GM19395 (cell line): ENCODE results near the gene MS4A6A.
A peak's percentile ranks its signal among the peaks of the same experiment; 100 is the strongest.
"Not testable (repeated sequence)": the region's sequence is repeated elsewhere in the genome, so short reads cannot be mapped to it uniquely, and the experiment has no call there.

Source experiments
- ATAC-seq: cut with Tn5 transposase; IDR thresholded peaks from one replicate; pipeline ENCODE4 v1.9.1; 2021; ENCODE audit warnings: mild to moderate bottlenecking, moderate library complexity; ENCODE audit not compliant: unreplicated experiment

Gene MS4A6A

GRCh38 chr11:60184824-60185511, 2.1 kb upstream of the MS4A6A start:
- ATAC-seq = peak; percentile 79

GRCh38 chr11:60183591-60184205, 815 bp upstream of the MS4A6A start:
- no peak for ATAC-seq

- ATAC-seq = peak; percentile 77
These were observed 7.0 kb downstream of the MS4A6A start for GRCh38 chr11:60175860-60176275.

GRCh38 chr11:60172011-60172410, 10.9 kb downstream of the MS4A6A start:
- ATAC-seq = no peak

- no peak for ATAC-seq
These were observed 12.3 kb downstream of the MS4A6A start for GRCh38 chr11:60170566-60170965.

GRCh38 chr11:60169264-60169915, 13.5 kb downstream of the MS4A6A start:
- no peak for ATAC-seq

GRCh38 chr11:60168306-60168705, 14.6 kb downstream of the MS4A6A start:
- no peak for ATAC-seq

GRCh38 chr11:60165951-60166350, 16.9 kb downstream of the MS4A6A start:
- no peak for ATAC-seq

- no peak for ATAC-seq
These were observed 17.3 kb downstream of the MS4A6A start for GRCh38 chr11:60165538-60165937.

GRCh38 chr11:60164550-60165075, 18.3 kb downstream of the MS4A6A start:
- no peak for ATAC-seq

- no peak for ATAC-seq
These were observed 21.1 kb downstream of the MS4A6A start for GRCh38 chr11:60161766-60162165.

GRCh38 chr11:60161107-60161506, 21.8 kb downstream of the MS4A6A start:
- ATAC-seq = no peak

- ATAC-seq = no peak
These were observed 23.0 kb downstream of the MS4A6A start for GRCh38 chr11:60159868-60160267.

GRCh38 chr11:60159284-60159683, 23.6 kb downstream of the MS4A6A start:
- no peak for ATAC-seq

- ATAC-seq = no peak
These were observed 24.2 kb downstream of the MS4A6A start for GRCh38 chr11:60158636-60159035.

- no peak for ATAC-seq
These were observed 27.0 kb downstream of the MS4A6A start for GRCh38 chr11:60155931-60156330.

- ATAC-seq = not testable (repeated sequence)
These were observed 30.2 kb downstream of the MS4A6A start for GRCh38 chr11:60152727-60153126.

GRCh38 chr11:60150279-60150678, 32.6 kb downstream of the MS4A6A start:
- ATAC-seq = no peak

GRCh38 chr11:60145677-60146076, 37.2 kb downstream of the MS4A6A start:
- no peak for ATAC-seq

GRCh38 chr11:60143768-60144167, 39.1 kb downstream of the MS4A6A start:
- ATAC-seq = no peak

GRCh38 chr11:60133917-60134316, 49.0 kb downstream of the MS4A6A start:
- ATAC-seq = no peak

- no peak for ATAC-seq
These were observed 51.0 kb downstream of the MS4A6A start for GRCh38 chr11:60131912-60132311.
